Measurements from ENCODE around the gene FHOD3. TPM values are rescaled to one million over a fixed set of nuclear protein-coding genes. Genes with fewer than 3 reads are reported as not detected.

FHOD3 gene
- total RNA-seq, 1 donor: 13.0 TPM

- Histone ChIP-seq H3K4me2 (ENCODE audit: insufficient read depth, low read length) (no peak overlapping the region), H2AFZ (ENCODE audit: low read length) (no peak overlapping the region), H3K79me2 (ENCODE audit: insufficient read depth, low read length) (no peaks in the 10 kb centered on the region), H4K20me1 (ENCODE audit: insufficient read depth, low read length) (no peaks in the 10 kb centered on the region), H3K4me1 (ENCODE audit: insufficient read depth, low read length) (no peaks in the 10 kb centered on the region), H3K9me3 (ENCODE audit: low read depth, low read length) (no peaks in the 10 kb centered on the region), H3K4me3 (ENCODE audit: insufficient read depth, low read length) (no peak overlapping the region), H3K27ac (ENCODE audit: low read depth, low read length) (no peak overlapping the region), H3K27me3 (ENCODE audit: insufficient read depth, low read length) (peaks cover 13% of the 10 kb centered on the region), H3K36me3 (ENCODE audit: insufficient read depth, low read length) (no peaks in the 10 kb centered on the region)
- no peak for TF ChIP-seq CTCF (IDR thresholded peaks at IDR 0.05; ENCODE audit: extremely low read depth, low read depth, low read length)
- no peak for DNase-seq (ENCODE audit: insufficient read length, low spot score, missing footprints)
These were observed 22.0 kb upstream of the FHOD3 start for GRCh38 chr18:36275561-36275960.

DNA sequence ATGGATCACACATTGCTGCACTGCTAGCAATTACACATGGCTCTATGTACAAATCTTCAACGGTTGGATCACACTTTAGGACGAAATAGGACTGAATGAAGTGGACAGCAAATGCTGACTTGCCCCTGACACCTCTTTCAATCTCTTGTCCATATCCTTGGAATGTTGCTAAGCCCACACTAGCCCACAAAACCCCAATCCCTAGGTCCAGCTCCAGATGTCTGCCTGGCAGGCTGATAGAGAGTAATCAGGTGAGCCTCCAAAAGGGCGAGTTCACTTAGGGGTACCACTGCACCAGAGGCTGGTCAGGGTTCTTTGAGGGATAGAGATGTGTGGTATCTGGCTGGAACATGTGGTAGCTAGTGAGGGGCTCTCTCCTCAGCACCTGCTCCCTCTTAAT, 18.5 kb upstream of the FHOD3 start:
- no peak overlapping the region for H2AFZ ChIP-seq (ENCODE audit: low read length)
- no peak overlapping the region for H3K4me3 ChIP-seq (ENCODE audit: insufficient read depth, low read length)
- no peak overlapping the region for H3K4me2 ChIP-seq (ENCODE audit: insufficient read depth, low read length)
- H3K36me3 ChIP-seq (ENCODE audit: insufficient read depth, low read length): no peaks in the 10 kb centered on the region
- no peaks in the 10 kb centered on the region for H4K20me1 ChIP-seq (ENCODE audit: insufficient read depth, low read length)
- H3K27me3 ChIP-seq (ENCODE audit: insufficient read depth, low read length): peaks cover 15% of the 10 kb centered on the region
- no peak for DNase-seq (ENCODE audit: insufficient read length, low spot score, missing footprints)
- no peaks in the 10 kb centered on the region for H3K9me3 ChIP-seq (ENCODE audit: low read depth, low read length)
- H3K79me2 ChIP-seq (ENCODE audit: insufficient read depth, low read length): no peaks in the 10 kb centered on the region
- H3K4me1 ChIP-seq (ENCODE audit: insufficient read depth, low read length): no peaks in the 10 kb centered on the region
- no peak overlapping the region for H3K27ac ChIP-seq (ENCODE audit: low read depth, low read length)
- no peak for TF ChIP-seq CTCF (IDR thresholded peaks at IDR 0.05; ENCODE audit: extremely low read depth, low read depth, low read length)

- H2AFZ ChIP-seq (ENCODE audit: low read length): no peak overlapping the region
- H3K79me2 ChIP-seq (ENCODE audit: insufficient read depth, low read length): no peaks in the 10 kb centered on the region
- H4K20me1 ChIP-seq (ENCODE audit: insufficient read depth, low read length): no peaks in the 10 kb centered on the region
- H3K36me3 ChIP-seq (ENCODE audit: insufficient read depth, low read length): no peaks in the 10 kb centered on the region
- H3K4me1 ChIP-seq (ENCODE audit: insufficient read depth, low read length): no peaks in the 10 kb centered on the region
- TF ChIP-seq CTCF (IDR thresholded peaks at IDR 0.05; ENCODE audit: extremely low read depth, low read depth, low read length): no peak
- H3K4me3 ChIP-seq (ENCODE audit: insufficient read depth, low read length): no peak overlapping the region
- peaks cover 15% of the 10 kb centered on the region for H3K27me3 ChIP-seq (ENCODE audit: insufficient read depth, low read length)
- no peak for DNase-seq (ENCODE audit: insufficient read length, low spot score, missing footprints)
- H3K27ac ChIP-seq (ENCODE audit: low read depth, low read length): no peak overlapping the region
- no peaks in the 10 kb centered on the region for H3K9me3 ChIP-seq (ENCODE audit: low read depth, low read length)
- H3K4me2 ChIP-seq (ENCODE audit: insufficient read depth, low read length): no peak overlapping the region
These were observed 15.6 kb upstream of the FHOD3 start for GRCh38 chr18:36281936-36282335.

DNA sequence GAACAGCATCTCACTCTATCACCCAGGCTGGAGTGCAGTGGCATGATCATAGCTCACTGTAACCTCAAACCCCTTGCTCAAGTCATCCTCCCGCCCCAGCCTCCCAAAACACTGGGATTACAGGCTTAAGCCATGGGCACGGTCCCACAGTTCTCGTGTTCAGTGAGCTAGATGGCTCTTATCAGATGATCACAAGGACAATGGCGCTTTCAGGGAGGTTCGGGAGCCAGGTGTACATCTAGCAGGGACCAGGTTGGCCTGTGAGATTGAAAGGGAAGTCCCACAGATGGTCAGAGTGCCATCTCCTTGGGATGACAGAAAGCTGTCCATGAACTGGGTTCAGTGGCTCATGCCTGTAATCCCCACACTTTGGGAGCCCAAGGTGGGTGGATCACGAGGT, 14.1 kb upstream of the FHOD3 start:
- H3K4me3 ChIP-seq (ENCODE audit: insufficient read depth, low read length): no peak overlapping the region
- DNase-seq (ENCODE audit: insufficient read length, low spot score, missing footprints): no peak
- no peaks in the 10 kb centered on the region for H3K4me1 ChIP-seq (ENCODE audit: insufficient read depth, low read length)
- no peak for TF ChIP-seq CTCF (IDR thresholded peaks at IDR 0.05; ENCODE audit: extremely low read depth, low read depth, low read length)
- no peaks in the 10 kb centered on the region for H4K20me1 ChIP-seq (ENCODE audit: insufficient read depth, low read length)
- H3K27me3 ChIP-seq (ENCODE audit: insufficient read depth, low read length): peaks cover 14% of the 10 kb centered on the region
- no peak overlapping the region for H3K27ac ChIP-seq (ENCODE audit: low read depth, low read length)
- H3K79me2 ChIP-seq (ENCODE audit: insufficient read depth, low read length): no peaks in the 10 kb centered on the region
- no peaks in the 10 kb centered on the region for H3K9me3 ChIP-seq (ENCODE audit: low read depth, low read length)
- H2AFZ ChIP-seq (ENCODE audit: low read length): no peak overlapping the region
- no peaks in the 10 kb centered on the region for H3K36me3 ChIP-seq (ENCODE audit: insufficient read depth, low read length)
- H3K4me2 ChIP-seq (ENCODE audit: insufficient read depth, low read length): no peak overlapping the region
